GM18526 (cell line): Measurements from ENCODE around the gene GRIFIN.

Experiments used
- POLR2A ChIP-seq: IDR thresholded peaks from 3 replicates; pipeline ENCODE4 v1.6.1; 2011; ENCODE audit not compliant: insufficient read length; ENCODE audit errors: extremely low read depth

GRIFIN gene

GRCh38 chr7:2461268-2462026, 14.8 kb downstream of the GRIFIN start:
- TF ChIP-seq POLR2A, result no peak

GRCh38 chr7:2460641-2461040, 15.6 kb downstream of the GRIFIN start:
- TF ChIP-seq POLR2A, result no peak

- TF ChIP-seq POLR2A, result no peak
These were observed 16.0 kb downstream of the GRIFIN start for GRCh38 chr7:2460188-2460587.

GRCh38 chr7:2459674-2460073, 16.5 kb downstream of the GRIFIN start:
- no peak for TF ChIP-seq POLR2A

GRCh38 chr7:2452643-2453270, 23.4 kb downstream of the GRIFIN start:
- no peak for TF ChIP-seq POLR2A

- no peak for TF ChIP-seq POLR2A
These were observed 24.1 kb downstream of the GRIFIN start for GRCh38 chr7:2452074-2452507.

- no peak for TF ChIP-seq POLR2A
These were observed 24.8 kb downstream of the GRIFIN start for GRCh38 chr7:2451171-2452073.

- no peak for TF ChIP-seq POLR2A
These were observed 25.7 kb downstream of the GRIFIN start for GRCh38 chr7:2450198-2451107.

GRCh38 chr7:2446676-2447075, 29.5 kb downstream of the GRIFIN start:
- TF ChIP-seq POLR2A, result no peak

- no peak for TF ChIP-seq POLR2A
These were observed 30.2 kb downstream of the GRIFIN start for GRCh38 chr7:2445898-2446555.

- no peak for TF ChIP-seq POLR2A
These were observed 31.2 kb downstream of the GRIFIN start for GRCh38 chr7:2445047-2445446.

- no peak for TF ChIP-seq POLR2A
These were observed 31.7 kb downstream of the GRIFIN start for GRCh38 chr7:2444476-2444875.

GRCh38 chr7:2443491-2443890, 32.7 kb downstream of the GRIFIN start:
- TF ChIP-seq POLR2A, result no peak

GRCh38 chr7:2441430-2442058, 34.7 kb downstream of the GRIFIN start:
- TF ChIP-seq POLR2A, result no peak
